GM18517 (cell line): ENCODE data around the gene ACTRT2.

ENCODE experiments used
- ATAC-seq: cut with Tn5 transposase; IDR thresholded peaks from one replicate; pipeline ENCODE4 v1.9.1; 2021; ENCODE audit warnings: mild to moderate bottlenecking, moderate library complexity; ENCODE audit not compliant: unreplicated experiment

ACTRT2 gene

DNA sequence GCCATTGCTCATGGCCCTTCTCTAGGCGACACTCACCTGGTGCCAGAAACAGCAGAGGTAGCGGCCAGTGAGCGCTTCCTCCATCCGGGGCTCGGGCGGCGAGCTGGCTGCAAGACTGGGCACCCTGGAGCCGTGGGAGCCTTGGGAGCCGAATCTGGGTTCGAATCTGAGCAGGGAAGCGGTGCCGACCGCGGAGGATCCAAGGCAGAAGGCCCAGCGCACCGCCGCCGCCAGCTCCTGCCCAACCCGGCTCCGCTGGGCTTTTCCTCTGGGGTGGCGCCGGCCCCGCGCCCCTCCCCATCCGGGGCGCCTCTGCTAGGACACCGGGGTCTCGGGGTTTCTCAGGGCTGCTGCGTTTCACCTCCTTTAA, 46.0 kb downstream of the ACTRT2 start:
- ATAC-seq: no peak

- ATAC-seq: no peak
These were observed 46.6 kb downstream of the ACTRT2 start for GRCh38 chr1:3067671-3068563.

DNA sequence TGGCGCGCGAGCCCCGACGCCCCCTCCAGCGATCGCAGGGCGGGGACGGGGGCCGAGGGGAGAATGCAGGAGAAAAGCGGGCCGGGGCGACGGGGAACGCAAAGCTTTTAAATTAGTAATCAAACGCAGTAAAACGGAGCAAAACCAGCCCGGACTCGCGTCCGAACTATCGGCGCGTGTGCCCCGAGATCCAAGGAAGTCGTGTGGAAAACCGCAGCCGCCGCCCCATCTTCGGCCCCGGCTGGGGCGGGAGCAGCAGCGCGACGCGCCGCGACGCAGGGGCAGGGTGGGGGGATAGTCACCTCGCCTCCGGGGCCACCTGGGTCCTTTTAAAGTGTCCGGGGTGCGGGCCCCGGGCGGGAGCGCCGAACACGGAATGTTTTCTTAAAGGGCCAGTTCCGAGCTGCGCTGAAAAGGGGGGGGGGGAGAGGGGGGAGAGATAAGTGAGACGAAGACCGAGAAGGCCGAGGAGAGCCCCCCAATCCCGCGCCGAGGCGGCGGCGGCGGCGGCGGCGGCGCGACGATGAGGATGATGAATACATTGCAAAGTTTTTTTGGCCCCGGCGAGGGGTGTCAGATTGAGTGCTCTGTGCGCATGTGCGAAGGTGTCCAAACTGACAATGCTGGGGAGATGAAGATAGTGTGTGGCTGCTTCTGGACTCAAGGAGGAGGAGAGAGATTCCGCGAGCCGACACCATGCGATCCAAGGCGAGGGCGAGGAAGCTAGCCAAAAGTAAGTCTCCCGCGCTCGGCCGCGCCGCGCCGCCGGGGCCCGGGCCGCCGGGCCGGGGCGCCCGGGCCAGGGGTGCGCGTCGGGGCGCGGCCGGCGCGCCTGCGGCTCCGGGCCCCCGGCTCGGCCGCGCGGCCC, 47.5 kb downstream of the ACTRT2 start, which contains the start of gene PRDM16:
Gene PRDM16, plus strand, starts transcription at position 640 of the 868 bp plus-strand sequence. Its CDS starts 57 bp downstream, at position 697.
- no peak for ATAC-seq

DNA sequence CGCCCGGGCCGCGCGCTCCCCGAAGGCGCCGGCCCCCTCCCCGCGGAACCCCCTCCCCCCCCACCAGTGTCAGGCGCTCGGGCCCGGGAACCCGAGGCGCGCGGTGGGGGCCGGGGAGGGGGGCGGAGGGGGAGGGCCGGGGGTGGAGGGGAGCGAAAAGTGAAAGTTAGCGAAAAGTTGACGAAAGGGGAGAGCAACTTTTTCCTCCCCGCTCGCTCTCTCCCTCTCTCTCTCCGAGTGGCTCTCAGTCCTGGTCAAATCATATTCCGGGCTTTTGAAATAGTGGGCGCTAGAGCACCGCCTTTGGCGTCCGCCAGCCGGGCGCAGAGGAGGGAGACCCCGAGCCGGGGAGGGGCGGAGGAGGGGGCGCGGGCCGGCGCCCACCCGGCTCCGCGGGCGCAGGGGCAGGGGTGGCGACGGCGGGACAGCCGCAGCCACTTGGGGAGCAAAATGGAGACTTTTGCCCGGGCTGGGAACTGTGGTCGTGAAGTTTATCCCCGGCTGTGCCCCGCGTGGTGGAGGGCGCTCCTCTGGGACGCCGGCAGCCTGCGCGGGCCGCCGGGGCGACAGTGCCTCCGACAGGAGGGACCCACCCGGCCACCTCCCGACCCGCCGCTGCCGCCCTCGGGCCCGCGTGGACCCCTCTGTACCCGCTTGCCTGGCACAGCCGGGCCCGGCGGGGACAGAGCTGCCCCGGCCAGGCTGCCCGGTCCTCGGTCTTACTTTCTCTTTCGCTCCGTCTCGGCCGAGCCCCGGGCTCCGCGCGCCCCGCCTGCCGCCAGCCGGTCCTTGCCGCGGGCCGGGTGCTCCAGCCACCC, 48.4 kb downstream of the ACTRT2 start:
- ATAC-seq: no peak

DNA sequence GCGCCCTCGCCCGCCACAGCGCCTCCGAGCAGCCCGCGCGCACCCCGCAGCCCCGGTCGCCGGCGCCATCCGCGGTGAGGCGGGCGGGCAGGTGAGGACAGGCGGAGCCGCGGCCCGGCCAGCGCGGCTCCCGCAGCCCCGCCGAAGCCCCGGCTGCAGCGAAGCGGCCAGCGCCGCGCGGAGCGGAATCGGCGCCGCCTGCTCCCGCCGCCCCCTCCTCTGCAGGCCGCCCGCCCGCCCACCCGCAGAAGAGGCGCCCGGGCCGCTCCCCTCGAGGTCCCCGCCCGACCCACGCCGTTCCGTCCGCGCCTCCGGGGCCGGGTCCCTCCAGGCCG, 49.0 kb downstream of the ACTRT2 start:
- ATAC-seq: no peak

DNA sequence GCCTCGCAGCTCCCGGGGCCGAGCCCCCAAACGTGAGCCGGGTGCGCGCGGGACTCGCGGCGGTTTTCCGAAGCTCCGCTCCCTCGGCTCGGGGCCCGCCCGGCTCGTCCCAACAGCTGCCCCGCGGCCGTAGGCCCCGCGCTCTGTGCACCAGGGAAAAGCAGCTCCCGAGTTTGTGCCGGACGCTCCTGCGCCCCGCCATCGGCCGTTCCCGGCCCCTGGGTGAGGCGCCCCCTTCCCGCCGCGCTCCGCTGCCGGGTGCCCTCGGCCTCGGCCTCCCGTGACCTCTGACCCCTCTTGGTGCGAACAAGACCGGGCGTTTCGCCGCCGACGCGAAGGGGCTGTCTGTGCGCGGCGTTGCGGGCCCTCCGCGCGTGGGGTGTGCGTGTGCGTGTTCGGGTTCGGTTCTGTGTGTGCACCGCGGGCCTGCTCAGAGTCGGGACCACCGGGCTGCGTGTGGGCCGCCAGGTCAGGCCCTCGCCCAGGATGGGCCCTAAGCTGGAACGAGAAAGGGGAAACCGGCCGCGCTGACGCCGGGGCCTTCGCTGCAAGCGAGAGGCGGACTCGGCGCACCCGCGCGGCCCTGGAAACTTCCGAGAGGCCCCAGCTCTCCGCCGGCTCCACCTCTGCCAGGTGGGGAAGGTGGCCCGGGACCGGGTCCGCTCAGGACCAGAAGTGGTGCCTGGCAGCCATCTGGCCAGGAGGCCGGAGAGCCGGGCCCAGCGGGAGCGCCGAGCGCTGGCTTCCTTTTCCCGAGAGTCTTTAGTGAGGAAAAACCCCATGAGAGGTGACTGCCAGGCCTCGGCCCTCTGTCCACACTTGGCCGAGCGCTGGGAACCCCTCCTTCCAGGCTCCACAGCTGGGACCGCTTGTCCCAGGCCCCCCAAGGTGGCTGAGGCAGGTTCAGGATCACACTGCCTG, 49.6 kb downstream of the ACTRT2 start:
- ATAC-seq: no peak

DNA sequence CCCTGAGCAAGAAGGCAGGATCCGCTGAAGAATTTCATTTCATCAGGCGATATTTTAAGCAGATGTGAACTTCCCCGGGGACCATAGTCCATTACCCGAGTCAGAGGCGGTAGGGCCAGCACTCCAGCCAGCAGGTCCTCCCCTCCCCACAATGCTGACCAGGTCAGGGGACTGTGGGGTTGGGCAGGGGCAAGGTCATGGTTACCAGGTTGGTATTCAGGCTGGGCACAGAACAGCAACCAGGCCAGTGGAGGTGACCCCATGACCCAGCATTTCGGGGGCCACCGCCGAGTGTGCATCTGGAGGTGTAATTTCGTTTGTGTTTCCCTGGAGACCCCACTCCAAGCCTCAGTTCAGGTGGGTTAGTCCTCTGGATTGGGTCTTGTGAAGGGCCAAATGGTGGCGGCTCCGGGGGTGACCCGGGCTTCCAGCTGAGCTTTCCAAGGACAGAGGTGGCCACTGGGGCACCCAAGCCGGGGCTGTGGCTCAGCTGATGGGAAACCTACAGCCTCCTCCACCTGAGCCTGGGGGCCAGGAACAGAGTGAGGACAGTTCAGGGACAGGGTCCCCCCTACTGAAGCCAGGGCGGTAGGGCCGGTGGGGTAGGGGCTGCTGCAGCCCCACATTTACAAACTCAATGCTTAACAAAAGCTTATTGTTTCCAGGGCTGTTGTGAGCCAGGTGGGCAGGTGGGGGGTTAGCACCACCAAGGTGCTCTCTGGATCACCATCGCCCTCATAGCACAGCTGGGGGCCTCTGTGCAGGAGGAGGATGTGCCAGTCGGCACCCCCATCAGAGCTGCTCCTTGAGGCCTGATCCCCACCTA, 50.5 kb downstream of the ACTRT2 start:
- ATAC-seq: no peak
